ENCODE measurements around the gene STPG3. TPM values are rescaled to one million over a fixed set of nuclear protein-coding genes. Genes with fewer than 3 reads are reported as not detected.

The STPG3 gene
- total RNA-seq, 2 experiments from 2014 or later: not detected

Other genes with a start within 250 kb of the STPG3 start
- 10 to 100 TPM; 61.5 to 62.0 TPM for gene ABCA2, start 223.0 kb upstream of the STPG3 start, total RNA-seq
- gene FUT7, start 219.2 kb upstream of the STPG3 start, total RNA-seq: 1 to 10 TPM; 2.5 to 2.6 TPM
- 10 to 100 TPM; 20.1 to 29.9 TPM for gene NPDC1, start 205.1 kb upstream of the STPG3 start, total RNA-seq
- under 1 TPM in 1 of 2 experiments, not detected in 1; 0.34 TPM for gene ENTPD2, start 197.2 kb upstream of the STPG3 start, total RNA-seq
- 10 to 100 TPM; 56.8 to 57.0 TPM for gene SAPCD2, start 180.7 kb upstream of the STPG3 start, total RNA-seq
- gene UAP1L1, start 173.8 kb upstream of the STPG3 start, total RNA-seq: 10 to 100 TPM; 63.1 to 66.8 TPM
- gene MAN1B1, start 164.3 kb upstream of the STPG3 start, total RNA-seq: 10 to 100 TPM; 42.2 to 49.2 TPM
- gene DPP7, start 136.6 kb upstream of the STPG3 start, total RNA-seq: 100 to 1,000 TPM; 248 TPM
- not detected for gene GRIN1, start 112.1 kb upstream of the STPG3 start, total RNA-seq
- gene LRRC26, start 81.2 kb upstream of the STPG3 start, total RNA-seq: not detected
- under 1 TPM; 0.29 to 0.32 TPM for gene TMEM210, start 79.2 kb upstream of the STPG3 start, total RNA-seq
- gene ANAPC2, start 62.7 kb upstream of the STPG3 start, total RNA-seq: 10 to 100 TPM; 60.2 to 64.1 TPM
- gene SSNA1, start 62.6 kb upstream of the STPG3 start, total RNA-seq: 10 to 100 TPM; 88.2 to 90.0 TPM
- gene TPRN, start 50.5 kb upstream of the STPG3 start, total RNA-seq: 10 to 100 TPM; 10.9 to 12.0 TPM
- 10 to 100 TPM; 34.6 to 36.6 TPM for gene TMEM203, start 45.6 kb upstream of the STPG3 start, total RNA-seq
- 10 to 100 TPM; 44.7 to 45.5 TPM for gene NDOR1, start 45.6 kb upstream of the STPG3 start, total RNA-seq
- 1 to 10 TPM; 3.6 to 4.5 TPM for gene RNF208, start 29.0 kb upstream of the STPG3 start, total RNA-seq
- under 1 TPM; 0.42 to 0.50 TPM for gene CYSRT1, start 26.1 kb upstream of the STPG3 start, total RNA-seq
- gene RNF224, start 23.8 kb upstream of the STPG3 start, total RNA-seq: not detected
- not detected for gene SLC34A3, start 20.4 kb upstream of the STPG3 start, total RNA-seq
- gene TUBB4B, start 10.0 kb upstream of the STPG3 start, total RNA-seq: 100 to 1,000 TPM; 417 to 432 TPM
- gene NELFB, start 4.0 kb downstream of the STPG3 start, total RNA-seq: 10 to 100 TPM; 68.6 to 68.8 TPM
- 1 to 10 TPM; 6.6 to 7.0 TPM for gene TOR4A, start 26.4 kb downstream of the STPG3 start, total RNA-seq
- 1 to 10 TPM; 1.4 to 1.5 TPM for gene NRARP, start 51.0 kb downstream of the STPG3 start, total RNA-seq
- 10 to 100 TPM in 1 of 2 experiments, 1 to 10 TPM in 1; 10.0 to 10.9 TPM for gene EXD3, start 171.9 kb downstream of the STPG3 start, total RNA-seq
- gene NOXA1, start 172.1 kb downstream of the STPG3 start, total RNA-seq: under 1 TPM; 0.52 to 0.58 TPM
- gene ENTPD8, start 190.1 kb downstream of the STPG3 start, total RNA-seq: not detected
- gene NSMF, start 208.0 kb downstream of the STPG3 start, total RNA-seq: 10 to 100 TPM; 55.0 to 59.0 TPM